NOMO-1 (cell line): Measurements from ENCODE around the gene SSR4.

Experiments used
- DNase-seq, 2 experiments: peaks; one replicate each; lab custom pipeline; 2025; ENCODE audit not compliant: unreplicated experiment in 2 of 2; lab: John Stamatoyannopoulos, UW

Gene SSR4

DNA sequence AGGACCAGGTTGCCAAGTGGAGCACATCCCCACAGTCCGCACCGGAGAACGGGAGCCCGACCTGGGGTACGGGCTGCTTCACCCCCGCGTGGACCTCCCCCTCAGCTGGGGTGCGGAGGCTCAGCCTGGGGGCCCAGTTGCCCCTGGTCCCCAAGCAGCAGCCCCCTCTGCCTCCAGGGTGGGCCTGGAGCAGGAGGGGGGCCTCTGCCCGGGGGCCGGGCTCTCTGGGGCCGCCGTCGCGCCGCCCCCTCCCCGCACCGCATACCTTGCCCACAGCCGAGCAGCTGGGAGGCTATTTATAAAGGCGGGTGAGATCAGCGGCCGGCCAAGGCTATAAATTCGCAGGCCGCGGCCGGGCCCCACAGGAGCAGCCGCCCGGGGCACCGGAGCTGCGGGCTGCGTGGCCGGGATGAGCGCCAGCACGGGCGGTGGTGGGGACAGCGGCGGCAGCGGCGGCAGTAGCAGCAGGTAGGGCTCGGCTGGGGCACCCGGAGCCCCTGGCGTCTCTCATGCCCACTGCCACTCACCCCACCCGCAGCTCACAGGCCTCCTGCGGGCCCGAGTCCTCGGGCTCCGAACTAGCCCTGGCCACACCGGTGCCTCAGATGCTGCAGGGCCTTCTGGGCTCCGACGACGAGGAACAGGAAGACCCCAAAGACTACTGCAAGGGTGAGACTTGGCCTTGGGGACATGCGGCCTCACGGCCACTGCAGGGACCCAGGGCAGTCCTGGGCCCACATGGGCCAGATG is 13.6 kb upstream of the SSR4 start, which contains the start of gene SRPK3:
SRPK3 (plus strand) TSS at position 364 of the 750 bp plus-strand sequence; CDS start at position 410, 46 bp downstream.
- DNase-seq: no peak

GRCh38 chrX:153781428-153782047 is 12.9 kb upstream of the SSR4 start:
- DNase-seq: no peak

- DNase-seq: no peak
Measured at GRCh38 chrX:153782313-153782712, 12.2 kb upstream of the SSR4 start.

GRCh38 chrX:153782871-153783270 is 11.6 kb upstream of the SSR4 start:
- no peak for DNase-seq

- DNase-seq: no peak
Measured at GRCh38 chrX:153783378-153784013, 11.0 kb upstream of the SSR4 start.

GRCh38 chrX:153784325-153784967 is 10.0 kb upstream of the SSR4 start:
- no peak for DNase-seq

DNA sequence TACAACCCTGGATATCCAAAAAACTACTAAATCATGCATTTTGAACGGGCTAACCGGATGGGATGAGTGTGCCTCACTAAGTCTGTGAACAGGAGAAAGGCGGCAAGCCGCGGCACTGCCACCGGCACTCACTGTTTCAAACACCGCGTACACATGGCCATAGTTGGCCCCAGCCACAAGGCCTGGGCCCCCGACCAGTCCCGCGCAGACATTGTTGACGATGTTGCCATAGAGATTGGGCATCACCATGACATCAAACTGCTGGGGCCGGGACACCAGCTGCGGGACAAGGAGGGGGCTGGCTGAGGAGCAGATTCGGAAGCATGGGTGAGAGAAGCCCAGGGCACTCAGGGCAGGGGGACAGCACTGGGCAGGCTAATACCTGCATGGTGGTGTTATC is 7.8 kb upstream of the SSR4 start:
- no peak for DNase-seq

DNA sequence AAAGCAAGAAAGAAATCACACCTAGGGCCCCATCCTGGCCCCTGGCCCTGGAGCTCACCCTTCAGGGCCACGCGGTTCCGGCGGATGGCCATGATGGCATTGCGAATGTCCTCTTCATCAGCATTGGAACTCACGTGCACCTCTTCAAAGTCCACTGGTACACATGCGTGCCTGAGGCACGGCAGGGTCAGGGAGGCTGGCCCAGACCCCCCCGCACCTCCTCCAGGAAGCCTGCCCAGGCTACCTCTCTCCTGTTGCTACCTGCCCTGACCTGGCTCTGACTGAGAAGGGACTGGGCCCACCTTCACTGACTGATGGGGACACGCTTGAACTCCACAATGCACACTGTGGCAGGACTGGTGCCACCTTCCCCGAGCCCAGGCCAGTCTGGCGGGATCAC is 4.8 kb upstream of the SSR4 start:
- no peak for DNase-seq

DNA sequence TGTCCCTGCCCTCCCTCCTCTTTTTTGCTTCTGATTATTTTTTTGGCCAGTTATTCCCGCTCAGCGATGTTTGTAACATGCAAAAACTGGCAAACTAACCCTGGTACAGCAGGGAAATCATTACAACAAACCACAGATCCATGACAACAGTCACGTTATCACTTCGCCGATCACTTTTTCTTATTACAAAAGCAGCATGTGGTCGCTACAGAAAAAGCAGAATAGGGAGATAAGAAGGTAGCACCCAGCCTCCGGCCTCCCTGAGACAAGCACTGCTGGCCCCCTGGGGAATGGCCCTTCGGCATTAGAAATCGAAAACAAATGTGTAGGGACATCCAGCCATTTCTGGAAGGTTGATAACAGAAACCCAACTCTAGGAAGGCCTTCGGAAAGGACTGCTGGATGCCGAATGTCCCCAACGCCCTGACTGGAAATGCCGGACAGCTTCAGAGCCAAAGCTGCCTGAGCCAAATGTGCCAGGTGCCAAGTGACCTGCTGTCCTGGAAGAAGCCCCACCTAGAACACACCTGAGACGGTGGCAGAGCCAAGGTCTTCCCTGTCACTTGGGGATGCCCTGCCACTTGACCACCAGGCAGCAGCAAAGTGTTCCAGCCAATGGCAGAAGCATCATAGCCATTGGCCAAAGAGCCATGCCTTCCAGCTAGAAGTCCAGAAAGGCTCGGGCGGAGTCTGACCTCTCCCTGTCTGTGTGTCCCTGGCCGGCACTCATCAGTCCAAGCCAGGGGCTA is 3.2 kb upstream of the SSR4 start:
- no peak for DNase-seq

DNA sequence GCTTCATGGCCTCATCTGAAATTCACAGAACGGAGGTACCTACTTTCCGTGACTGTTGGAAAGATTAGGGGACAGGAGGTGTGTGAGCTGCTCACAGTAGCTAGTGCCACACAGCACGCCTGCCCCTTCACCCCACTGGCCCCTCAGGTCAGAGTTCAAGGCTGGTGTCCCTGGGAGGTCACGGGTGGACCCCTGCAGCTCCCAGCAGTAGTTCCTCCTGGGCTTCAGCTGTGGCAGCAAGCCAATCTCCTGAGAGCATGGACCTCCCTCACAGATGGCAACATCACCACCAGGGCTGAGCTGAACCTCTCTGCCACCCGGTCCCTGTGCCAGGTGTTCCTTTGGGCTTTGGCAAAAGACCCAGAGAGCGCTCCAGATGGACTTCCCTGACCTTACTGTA is 2.1 kb upstream of the SSR4 start:
- DNase-seq: no peak

GRCh38 chrX:153793291-153793690 is 1.2 kb upstream of the SSR4 start:
- DNase-seq: no peak

- DNase-seq: no peak
Measured at GRCh38 chrX:153794897-153795816, 689 bp downstream of the SSR4 start.

- no peak for DNase-seq
Measured at GRCh38 chrX:153797415-153798015, 3.0 kb downstream of the SSR4 start.

DNA sequence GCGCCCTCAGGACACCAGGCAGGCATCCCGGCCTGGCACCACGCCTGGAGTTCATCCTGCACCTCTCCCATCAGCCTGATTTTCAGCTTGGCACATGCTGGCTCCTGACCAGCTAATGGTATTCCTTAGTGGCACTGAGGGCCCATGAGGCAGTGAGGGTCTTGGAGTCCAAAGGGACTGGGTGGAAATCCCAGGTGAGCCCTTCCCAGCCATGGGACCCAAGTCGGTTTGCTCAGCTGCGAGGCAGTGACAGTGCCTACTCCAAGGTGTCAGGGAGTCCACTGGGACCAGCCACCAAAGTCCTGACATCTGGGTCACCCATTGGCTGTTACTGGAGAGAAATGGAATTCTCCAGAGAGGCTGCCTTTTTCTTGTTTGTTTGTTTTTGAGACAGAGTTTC is 4.9 kb downstream of the SSR4 start:
- DNase-seq: no peak

DNA sequence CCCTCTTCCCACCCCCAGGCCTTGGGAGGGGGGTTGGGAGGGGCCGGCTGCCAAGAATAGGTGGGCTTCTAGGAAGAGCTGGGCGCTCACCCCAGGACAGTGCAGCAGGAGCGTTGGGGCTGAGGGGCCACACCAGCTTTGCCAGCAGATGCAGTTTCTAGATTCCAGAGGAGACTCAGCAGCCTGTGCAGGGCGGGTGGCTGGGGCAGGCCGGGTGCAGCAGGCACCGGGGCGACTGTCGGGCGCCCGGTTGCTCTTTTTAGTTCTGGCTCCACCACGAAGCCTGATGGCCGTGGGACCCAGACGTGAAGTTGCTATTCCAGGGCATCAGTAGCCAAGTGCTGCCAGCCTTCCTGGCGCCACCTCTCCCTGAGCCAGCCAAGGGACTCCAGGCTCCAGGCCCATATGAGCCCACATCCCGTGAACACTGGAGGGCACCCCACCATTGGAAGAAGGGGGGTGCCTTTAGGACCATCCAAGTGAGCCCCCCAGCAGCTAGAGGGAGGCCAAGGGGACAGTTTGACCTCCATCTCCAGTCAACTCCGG is 5.8 kb downstream of the SSR4 start:
- DNase-seq: no peak

- DNase-seq: no peak
Measured at GRCh38 chrX:153800746-153801145, 6.3 kb downstream of the SSR4 start.

DNA sequence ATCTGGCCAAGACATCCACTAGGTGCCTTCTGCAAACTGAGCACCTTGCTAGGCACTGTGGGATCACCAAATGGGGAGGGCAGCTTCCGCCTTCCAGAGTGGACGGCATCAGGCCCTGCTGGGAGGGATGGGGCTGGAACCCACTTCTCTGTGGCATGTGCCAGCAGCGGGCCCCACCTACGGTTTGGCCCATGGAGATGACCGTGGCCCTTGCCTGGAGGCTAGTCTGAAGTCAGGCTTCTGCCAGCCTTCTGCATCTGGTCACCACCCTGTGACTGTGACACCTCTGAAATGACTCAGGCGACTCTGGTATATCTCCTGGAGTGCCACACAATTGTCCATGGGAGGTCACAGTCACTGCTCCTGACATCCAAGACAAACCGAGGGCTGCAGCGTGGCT is 7.2 kb downstream of the SSR4 start:
- DNase-seq: no peak

DNA sequence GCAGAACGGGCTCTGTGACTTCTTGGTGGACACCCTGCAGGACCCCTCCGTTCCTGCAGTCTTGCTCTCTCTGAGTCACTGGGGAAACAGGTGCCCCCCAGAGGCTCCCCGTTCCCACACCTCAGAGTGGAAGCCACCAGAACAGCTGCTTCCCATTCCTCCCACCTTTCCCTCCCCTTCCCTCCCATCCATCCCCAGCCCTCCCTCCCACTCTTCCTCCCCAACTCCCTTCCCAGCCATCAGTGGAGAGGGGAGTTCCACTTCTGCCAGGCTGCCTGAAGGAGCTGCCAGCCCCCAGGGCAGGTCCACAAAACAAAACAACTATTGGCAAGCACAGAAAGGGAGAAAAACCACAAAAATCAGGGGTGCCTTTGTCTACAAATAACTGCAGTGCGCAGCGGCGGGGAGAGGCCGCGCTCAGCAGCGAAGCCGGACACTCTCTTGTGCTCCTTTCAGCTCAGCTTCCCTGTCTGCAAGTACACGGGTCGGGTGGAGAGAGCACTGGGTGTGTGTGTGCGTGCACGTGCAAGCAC is 8.1 kb downstream of the SSR4 start:
- no peak for DNase-seq
